A673 (cell line): ENCODE data around the gene KCNK16. TPM values are rescaled to one million over a fixed set of nuclear protein-coding genes. Genes with fewer than 3 reads are reported as not detected.

Experiments
- BruUV-seq: library from RNA; stranded (reverse); fragments of 400-500 nt; replicated peaks from 2 replicates; lab custom pipeline; 2021; lab: Mats Ljungman, UMichigan
- CTCF ChIA-PET: fragments of 300-600 bp; sonication (Branson Sonifier 250); formaldehyde crosslinking; loops from one replicate; lab custom pipeline; 2022; ENCODE audit warnings: antibody characterized with exemption; lab: Charles Lee
- POLR2A ChIA-PET: fragments of 300-600 bp; sonication (Branson Sonifier 250); formaldehyde crosslinking; loops from one replicate; lab custom pipeline; 2022; ENCODE audit warnings: antibody characterized with exemption; ENCODE audit not compliant: low non-redundant PET; lab: Charles Lee
- DNase-seq: peaks from one replicate; pipeline ENCODE4 v3.0.0-alpha.2; 2015; ENCODE audit warnings: low spot score
- H3K27ac ChIP-seq: fragments of 200-600 bp; sonication (generic); 2 replicates; pipeline ENCODE4 v1.5.1; 2016; ENCODE audit warnings: mixed run types, low read depth, mild to moderate bottlenecking, mixed read lengths, antibody characterized with exemption, low read length; ENCODE audit not compliant: poor library complexity, severe bottlenecking
- H3K27me3 ChIP-seq: fragments of 200-600 bp; sonication (generic); replicated peaks from 2 replicates; pipeline ENCODE4 v1.6.1; 2017; ENCODE audit warnings: mixed run types, low read depth, mild to moderate bottlenecking, mixed read lengths, antibody characterized with exemption, low read length; ENCODE audit not compliant: insufficient read depth, poor library complexity
- H3K36me3 ChIP-seq: fragments of 200-600 bp; sonication (generic); 2 replicates; pipeline ENCODE4 v1.6.1; 2016; ENCODE audit warnings: mixed run types, mild to moderate bottlenecking, mixed read lengths, antibody characterized with exemption, low read length; ENCODE audit not compliant: insufficient read depth, poor library complexity, severe bottlenecking
- H3K4me1 ChIP-seq: fragments of 200-600 bp; sonication (generic); 2 replicates; pipeline ENCODE4 v1.6.1; 2017; ENCODE audit warnings: mixed run types, mild to moderate bottlenecking, mixed read lengths, antibody characterized with exemption, low read length; ENCODE audit not compliant: insufficient read depth, poor library complexity, severe bottlenecking
- H3K4me3 ChIP-seq: fragments of 200-600 bp; sonication (generic); 2 replicates; pipeline ENCODE4 v1.5.1; 2016; ENCODE audit warnings: low read depth, mixed run types, mild to moderate bottlenecking, mixed read lengths, low read length; ENCODE audit not compliant: poor library complexity, severe bottlenecking
- H3K9me3 ChIP-seq: fragments of 200-600 bp; sonication (generic); 2 replicates; pipeline ENCODE4 v1.6.1; 2016; ENCODE audit warnings: mixed run types, low read depth, mild to moderate bottlenecking, mixed read lengths, antibody characterized with exemption, low read length; ENCODE audit not compliant: poor library complexity, severe bottlenecking
- CTCF ChIP-seq: fragments of 300-800, 200-600 bp; sonication (generic); conservative IDR thresholded peaks from 2 replicates; pipeline ENCODE4 v1.5.1; 2017; ENCODE audit warnings: low read depth, mild to moderate bottlenecking, antibody characterized with exemption, low read length, moderate library complexity, mixed read lengths
- EZH2 ChIP-seq: fragments of 200-600 bp; sonication (generic); IDR thresholded peaks from 2 replicates; pipeline ENCODE4 v1.6.1; 2017; ENCODE audit warnings: borderline replicate concordance, low read depth, mild to moderate bottlenecking, mixed read lengths, antibody characterized with exemption, low read length; ENCODE audit not compliant: poor library complexity, severe bottlenecking
- intact Hi-C: fragments of 100-400 bp; cut with micrococcal nuclease; formaldehyde crosslinking; loops from one replicate; pipeline ENCODE4 v1.10.0; 2022; ENCODE audit not compliant: unreplicated experiment
- total RNA-seq: library from RNA; stranded (reverse); gene quantifications from 2 replicates; pipeline ENCODE4 v1.2.3, GENCODE V29; 2021

Gene KCNK16
- total RNA-seq, 1 experiment from 2014 or later = not detected

DNA sequence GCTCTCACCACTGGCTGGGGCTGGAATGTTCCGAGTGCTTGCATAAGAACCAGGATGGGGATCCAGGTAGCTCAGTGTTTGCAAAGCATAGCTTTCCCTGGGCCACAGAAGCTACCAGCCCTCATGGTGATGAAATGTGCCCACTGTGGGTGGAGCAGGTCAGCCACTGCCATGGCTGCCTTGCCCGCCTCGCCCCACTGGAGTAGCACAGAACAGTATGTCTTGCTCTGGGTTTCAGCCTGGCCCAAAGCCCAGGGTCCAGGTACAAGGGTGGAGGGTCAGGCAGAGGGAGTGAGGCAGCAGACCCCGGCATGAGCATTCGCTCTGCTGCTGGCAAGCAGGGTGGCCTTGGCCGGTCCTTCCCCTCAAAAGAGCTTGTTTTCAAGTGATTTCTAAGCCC, 43.0 kb downstream of the KCNK16 start:
- no peak overlapping the region for H3K27ac ChIP-seq
- DNase-seq = no peak
- H3K9me3 ChIP-seq = no peaks in the 10 kb centered on the region
- intact Hi-C loops = no loop called here
- H3K36me3 ChIP-seq = no peaks in the 10 kb centered on the region
- ChIA-PET POLR2A (no interaction called here), CTCF (no interaction called here)
- H3K4me1 ChIP-seq = no peaks in the 10 kb centered on the region
- H3K27me3 ChIP-seq = peaks cover 34% of the 10 kb centered on the region
- no peak overlapping the region for H3K4me3 ChIP-seq
- BruUV-seq = no TSS peak
- TF ChIP-seq CTCF (no peak), EZH2 (no peak)

DNA sequence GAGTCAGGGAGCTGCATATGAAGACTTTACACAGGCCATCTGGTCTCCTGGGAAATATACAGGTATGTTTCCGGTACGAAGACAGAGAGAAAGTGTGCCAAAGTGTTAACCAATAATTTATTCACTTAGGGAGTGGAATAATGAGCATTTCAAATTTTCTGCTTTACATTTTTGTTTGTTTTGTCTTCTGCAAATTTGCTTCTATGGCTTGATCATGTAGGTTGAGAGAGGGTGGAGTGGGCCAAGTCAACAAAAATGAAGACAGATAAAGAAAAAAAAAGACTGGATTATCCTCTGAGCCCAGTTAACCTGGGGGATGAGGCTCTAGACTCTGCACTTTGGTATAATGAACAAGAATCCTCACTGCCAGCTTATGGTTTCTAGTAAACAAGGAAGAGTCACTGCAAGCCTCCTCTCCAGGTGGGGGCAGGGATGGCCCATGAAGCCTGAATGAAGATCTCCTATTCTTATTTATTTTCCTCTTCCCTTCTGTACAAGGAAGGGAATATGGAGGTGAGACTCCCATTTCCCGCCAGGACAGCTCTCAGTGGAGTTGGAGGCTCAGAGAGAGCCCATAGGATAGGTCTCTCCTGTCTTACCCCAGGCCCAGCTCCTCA, 46.0 kb downstream of the KCNK16 start:
- H3K27ac ChIP-seq = no peak overlapping the region
- POLR2A ChIA-PET = interaction anchor here (0.6 kb wide), 1 partner anchor 219 kb away, joined by 5 read pairs; no protein-coding TSS in a partner anchor
- H3K9me3 ChIP-seq = no peaks in the 10 kb centered on the region
- intact Hi-C loops = no loop called here
- H3K4me1 ChIP-seq = no peaks in the 10 kb centered on the region
- no peaks in the 10 kb centered on the region for H3K36me3 ChIP-seq
- no TSS peak for BruUV-seq
- CTCF ChIA-PET = no interaction called here
- H3K4me3 ChIP-seq = no peak overlapping the region
- no peak for DNase-seq
- peaks cover 26% of the 10 kb centered on the region for H3K27me3 ChIP-seq
- no peak for TF ChIP-seq CTCF
- no peak for TF ChIP-seq EZH2

GRCh38 chr6:39274903-39275302, 47.6 kb downstream of the KCNK16 start:
- intact Hi-C loops = no loop called here
- ChIA-PET CTCF (no interaction called here), POLR2A (no interaction called here)
- peaks cover 19% of the 10 kb centered on the region for H3K27me3 ChIP-seq
- no peak overlapping the region for H3K4me3 ChIP-seq
- BruUV-seq = no TSS peak
- no peaks in the 10 kb centered on the region for H3K9me3 ChIP-seq
- H3K36me3 ChIP-seq = no peaks in the 10 kb centered on the region
- no peak for DNase-seq
- TF ChIP-seq EZH2 = no peak
- no peak for TF ChIP-seq CTCF
- H3K4me1 ChIP-seq = no peaks in the 10 kb centered on the region
- H3K27ac ChIP-seq = no peak overlapping the region
